GM12891 (cell line): ENCODE data around the gene TRIM50.

Experiments
- PAX5 ChIP-seq: IDR thresholded peaks from 2 replicates; pipeline ENCODE4 v1.6.1; 2011; ENCODE audit warnings: low read length, moderate library complexity, mild to moderate bottlenecking; ENCODE audit not compliant: insufficient read depth, severe bottlenecking
- POLR2A ChIP-seq: IDR thresholded peaks from 2 replicates; pipeline ENCODE4 v1.6.1; 2011; ENCODE audit warnings: low read depth, low read length, control low read depth
- POLR2AphosphoS5 ChIP-seq: IDR thresholded peaks from 2 replicates; pipeline ENCODE4 v1.6.1; 2011; ENCODE audit warnings: low read depth, low read length, control low read depth
- POU2F2 ChIP-seq: IDR thresholded peaks from 2 replicates; pipeline ENCODE4 v1.6.1; 2011; ENCODE audit warnings: low read depth, mild to moderate bottlenecking, control low read depth, low read length, moderate library complexity
- SPI1 ChIP-seq: IDR thresholded peaks from 2 replicates; pipeline ENCODE4 v1.6.1; 2011; ENCODE audit warnings: low read depth, low read length, control low read depth
- TAF1 ChIP-seq: IDR thresholded peaks from 2 replicates; pipeline ENCODE4 v1.6.1; 2011; ENCODE audit warnings: low read depth, low read length, control low read depth

DNA sequence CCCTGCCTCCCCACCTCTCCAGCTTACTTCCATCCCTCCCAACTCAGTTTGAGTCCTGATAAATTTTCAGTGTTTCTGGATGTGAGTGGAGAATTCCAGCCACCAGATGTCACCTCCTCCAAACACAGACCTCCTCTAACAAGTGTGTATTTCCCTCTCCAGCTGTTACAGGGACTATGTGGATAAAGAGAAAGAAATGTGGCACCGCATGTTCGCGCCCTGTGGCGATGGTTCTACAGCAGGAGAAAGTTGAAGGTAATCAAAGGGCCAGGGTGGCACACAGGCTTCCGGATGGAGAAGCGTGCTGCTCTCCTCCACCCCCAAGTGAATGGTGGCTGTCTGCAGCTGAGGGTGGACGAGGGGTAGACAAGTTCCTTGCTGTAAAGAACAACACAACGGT is 14.8 kb upstream of the TRIM50 start:
- TF ChIP-seq POLR2A (no peak), POLR2AphosphoS5 (no peak), SPI1 (no peak), TAF1 (no peak), PAX5 (no peak), POU2F2 (no peak)
